HEK293T (cell line): ENCODE measurements around the gene GLG1.

Experiments
- CTCF ChIA-PET: fragments of 350-600 bp; formaldehyde crosslinking; extraction: SDS; loops from one replicate; lab custom pipeline; 2021; ENCODE audit warnings: antibody characterized with exemption, inconsistent platforms; lab: Yijun Ruan, JAX
- POLR2A ChIA-PET: fragments of 350-600 bp; formaldehyde crosslinking; extraction: SDS; loops from one replicate; lab custom pipeline; 2020; ENCODE audit warnings: antibody characterized with exemption, inconsistent platforms; lab: Yijun Ruan, JAX
- DNase-seq: peaks from one replicate; pipeline ENCODE4 v3.0.0; 2012; ENCODE audit warnings: mixed read lengths; ENCODE audit errors: extremely low spot score
- ARNT ChIP-seq: fragments of 450-650 bp; IDR thresholded peaks from 2 replicates; pipeline ENCODE4 v1.6.1; 2017; ENCODE audit warnings: mild to moderate bottlenecking
- BHLHE40 ChIP-seq: fragments of 450-650 bp; IDR thresholded peaks from 2 replicates; pipeline ENCODE4 v1.6.1; 2016; ENCODE audit warnings: mild to moderate bottlenecking, moderate library complexity, borderline replicate concordance
- CTBP1 ChIP-seq: fragments of 450-650 bp; IDR thresholded peaks from 2 replicates; pipeline ENCODE4 v1.6.1; 2016; ENCODE audit warnings: borderline replicate concordance
- ELF4 ChIP-seq: fragments of 450-650 bp; IDR thresholded peaks from 2 replicates; pipeline ENCODE4 v1.6.1; 2017; ENCODE audit warnings: antibody characterized with exemption
- FOXA1 ChIP-seq: fragments of 450-650 bp; IDR thresholded peaks from 2 replicates; pipeline ENCODE4 v1.6.1; 2016; ENCODE audit warnings: mild to moderate bottlenecking
- FOXK2 ChIP-seq: fragments of 450-650 bp; IDR thresholded peaks from 2 replicates; pipeline ENCODE4 v1.6.1; 2016; ENCODE audit warnings: mild to moderate bottlenecking
- FOXM1 ChIP-seq: fragments of 450-650 bp; IDR thresholded peaks from 2 replicates; pipeline ENCODE4 v1.6.1; 2017; ENCODE audit warnings: mild to moderate bottlenecking, borderline replicate concordance
- HDGF ChIP-seq: fragments of 450-650 bp; IDR thresholded peaks from 2 replicates; pipeline ENCODE4 v1.6.1; 2017; ENCODE audit warnings: antibody characterized with exemption, borderline replicate concordance
- L3MBTL2 ChIP-seq: fragments of 450-650 bp; conservative IDR thresholded peaks from 2 replicates; pipeline ENCODE4 v1.6.1; 2016; ENCODE audit warnings: mild to moderate bottlenecking
- LEF1 ChIP-seq: fragments of 450-650 bp; IDR thresholded peaks from 2 replicates; pipeline ENCODE4 v1.6.1; 2017; ENCODE audit warnings: mild to moderate bottlenecking, borderline replicate concordance
- NFRKB ChIP-seq: fragments of 450-650 bp; IDR thresholded peaks from 2 replicates; pipeline ENCODE4 v1.6.1; 2016; ENCODE audit warnings: mild to moderate bottlenecking, moderate library complexity
- PKNOX1 ChIP-seq: fragments of 450-650 bp; IDR thresholded peaks from 2 replicates; pipeline ENCODE4 v1.6.1; 2016
- SP1 ChIP-seq: fragments of 450-650 bp; IDR thresholded peaks from 2 replicates; pipeline ENCODE4 v1.6.1; 2017
- SUZ12 ChIP-seq: fragments of 450-650 bp; IDR thresholded peaks from 2 replicates; pipeline ENCODE4 v1.6.1; 2016; ENCODE audit warnings: mild to moderate bottlenecking
- TARDBP ChIP-seq: fragments of 450-650 bp; IDR thresholded peaks from 2 replicates; pipeline ENCODE4 v1.6.1; 2016
- ZNF384 ChIP-seq: fragments of 450-650 bp; IDR thresholded peaks from 2 replicates; pipeline ENCODE4 v1.6.1; 2016

The GLG1 gene

GRCh38 chr16:74564451-74564984 lies 42.4 kb downstream of the GLG1 start:
- ChIA-PET POLR2A (no interaction called here), CTCF (no interaction called here)
- DNase-seq: no peak
- TF ChIP-seq CTBP1: no peak

- CTCF ChIA-PET: no interaction called here
- TF ChIP-seq FOXA1 (no peak), CTBP1 (no peak)
- POLR2A ChIA-PET: no interaction called here
- no peak for DNase-seq
Measured at GRCh38 chr16:74563828-74564263, 43.1 kb downstream of the GLG1 start.

GRCh38 chr16:74562117-74562516 lies 44.8 kb downstream of the GLG1 start:
- no peak for DNase-seq
- POLR2A ChIA-PET: interaction anchor here (1.8 kb wide), 1 partner anchor 45 kb away, joined by 5 read pairs; the partner anchor contains the start of gene GLG1
- TF ChIP-seq BHLHE40: no peak
- no peak for TF ChIP-seq HDGF
- no peak for TF ChIP-seq SUZ12
- TF ChIP-seq LEF1: no peak
- TF ChIP-seq L3MBTL2: no peak
- no peak for TF ChIP-seq NFRKB
- TF ChIP-seq CTBP1: no peak
- TF ChIP-seq ARNT: no peak
- no peak for TF ChIP-seq PKNOX1
- no peak for TF ChIP-seq FOXK2
- no peak for TF ChIP-seq ELF4
- TF ChIP-seq FOXA1: no peak
- TF ChIP-seq SP1: no peak
- no peak for TF ChIP-seq TARDBP
- no peak for TF ChIP-seq ZNF384
- no peak for TF ChIP-seq FOXM1
- CTCF ChIA-PET: interaction anchor here (1.1 kb wide), 1 partner anchor 45 kb away, joined by 3 read pairs; no protein-coding TSS in a partner anchor

- ChIA-PET CTCF (interaction anchor here (1.1 kb wide), 1 partner anchor 46 kb away, joined by 3 read pairs; no protein-coding TSS in a partner anchor), POLR2A (interaction anchor here (0.6 to 1.8 kb wide), 2 partner anchors 45 to 81 kb away, joined by 3 to 5 read pairs; partner anchors contain the start of gene GLG1)
- TF ChIP-seq NFRKB (no peak), ELF4 (no peak), SP1 (no peak), CTBP1 (no peak), FOXK2 (no peak), TARDBP (no peak), L3MBTL2 (no peak), ARNT (no peak), ZNF384 (no peak), FOXA1 (no peak), HDGF (no peak), BHLHE40 (no peak), PKNOX1 (no peak), SUZ12 (no peak), LEF1 (no peak), FOXM1 (no peak)
- no peak for DNase-seq
Measured at GRCh38 chr16:74561626-74562025, 45.3 kb downstream of the GLG1 start.

- DNase-seq: no peak
- CTCF ChIA-PET: interaction anchor here (0.6 kb wide), 1 partner anchor 43 kb away, joined by 3 read pairs; no protein-coding TSS in a partner anchor
- POLR2A ChIA-PET: interaction anchor here (0.6 to 1.0 kb wide), 2 partner anchors 12 to 80 kb away, joined by 3 read pairs; no protein-coding TSS in a partner anchor
- no peak for TF ChIP-seq FOXM1
- no peak for TF ChIP-seq BHLHE40
- TF ChIP-seq ELF4: no peak
- TF ChIP-seq L3MBTL2: no peak
- TF ChIP-seq LEF1: no peak
- TF ChIP-seq FOXK2: no peak
- TF ChIP-seq CTBP1: no peak
- TF ChIP-seq NFRKB: no peak
Measured at GRCh38 chr16:74560912-74561311, 46.0 kb downstream of the GLG1 start.

GRCh38 chr16:74558873-74559272 lies 48.0 kb downstream of the GLG1 start:
- CTCF ChIA-PET: no interaction called here
- TF ChIP-seq SP1: no peak
- TF ChIP-seq FOXA1: no peak
- no peak for TF ChIP-seq ARNT
- TF ChIP-seq ZNF384: no peak
- no peak for TF ChIP-seq CTBP1
- TF ChIP-seq LEF1: no peak
- TF ChIP-seq HDGF: no peak
- no peak for TF ChIP-seq L3MBTL2
- TF ChIP-seq NFRKB: no peak
- TF ChIP-seq FOXM1: no peak
- no peak for TF ChIP-seq FOXK2
- TF ChIP-seq BHLHE40: no peak
- no peak for DNase-seq
- POLR2A ChIA-PET: no interaction called here

- ChIA-PET CTCF (interaction anchor here (0.7 kb wide), 1 partner anchor 22 kb away, joined by 3 read pairs; no protein-coding TSS in a partner anchor), POLR2A (interaction anchor here (0.9 kb wide), 1 partner anchor 49 kb away, joined by 3 read pairs; no protein-coding TSS in a partner anchor)
- DNase-seq: no peak
- no peak for TF ChIP-seq HDGF
- TF ChIP-seq NFRKB: no peak
- no peak for TF ChIP-seq ARNT
- no peak for TF ChIP-seq FOXM1
- no peak for TF ChIP-seq ZNF384
- no peak for TF ChIP-seq CTBP1
- no peak for TF ChIP-seq FOXK2
- TF ChIP-seq ELF4: no peak
- no peak for TF ChIP-seq BHLHE40
- no peak for TF ChIP-seq TARDBP
- TF ChIP-seq PKNOX1: no peak
- no peak for TF ChIP-seq FOXA1
- TF ChIP-seq SUZ12: no peak
- TF ChIP-seq LEF1: no peak
Measured at GRCh38 chr16:74557275-74557674, 49.6 kb downstream of the GLG1 start.
